IMR-90 (cell line): ENCODE data around the gene CPXM1. TPM values are rescaled to one million over a fixed set of nuclear protein-coding genes. Genes with fewer than 3 reads are reported as not detected.

Experiments
- ATAC-seq: fragments of 200-7000 bp; cut with Tn5 transposase; 2 replicates; pipeline ENCODE4 v1.9.1; 2020; ENCODE audit warnings: low read depth, mild to moderate bottlenecking, moderate library complexity
- BruUV-seq: library from RNA; stranded (reverse); fragments of 400-500 nt; replicated peaks from 2 replicates; lab custom pipeline; 2021; lab: Mats Ljungman, UMichigan
- CTCF ChIA-PET: fragments of 300-600 bp; formaldehyde crosslinking; extraction: SDS; loops from one replicate; lab custom pipeline; 2021; ENCODE audit warnings: antibody characterized with exemption; lab: Yijun Ruan, JAX
- POLR2A ChIA-PET: fragments of 300-600 bp; sonication (Branson Sonifier 250); formaldehyde crosslinking; loops from one replicate; lab custom pipeline; 2022; ENCODE audit warnings: antibody characterized with exemption; ENCODE audit not compliant: unreplicated experiment; lab: Charles Lee
- DNase-seq: peaks from one replicate; pipeline ENCODE4 v3.0.0; 2013
- H2AFZ ChIP-seq: replicated peaks from 2 replicates; pipeline ENCODE3; 2013; ENCODE audit warnings: low read length, mild to moderate bottlenecking; ENCODE audit not compliant: poor library complexity
- H2AK5ac ChIP-seq: 2 replicates; pipeline ENCODE4 v1.6.1; 2013; ENCODE audit warnings: low read depth, low read length, inconsistent platforms
- H2AK9ac ChIP-seq: replicated peaks from 2 replicates; pipeline ENCODE3; 2013; ENCODE audit warnings: mild to moderate bottlenecking, low read depth, low read length, moderate library complexity; ENCODE audit not compliant: poor library complexity
- H2BK120ac ChIP-seq: 2 replicates; pipeline ENCODE4 v1.6.1; 2013; ENCODE audit warnings: low read depth, low read length, inconsistent platforms
- H2BK15ac ChIP-seq: 3 replicates; pipeline ENCODE4 v1.6.1; 2013; ENCODE audit warnings: low read depth, low read length, inconsistent platforms
- H2BK20ac ChIP-seq: 2 replicates; pipeline ENCODE4 v1.6.1; 2013; ENCODE audit warnings: low read depth, mild to moderate bottlenecking, inconsistent platforms, low read length, moderate library complexity
- H2BK5ac ChIP-seq: 2 replicates; pipeline ENCODE4 v1.6.1; 2013; ENCODE audit warnings: mild to moderate bottlenecking, low read depth, low read length, inconsistent platforms; ENCODE audit not compliant: poor library complexity, severe bottlenecking
- H3K14ac ChIP-seq: replicated peaks from 2 replicates; pipeline ENCODE4 v1.6.1; 2013; ENCODE audit warnings: low read depth, low read length, inconsistent platforms
- H3K18ac ChIP-seq: 2 replicates; pipeline ENCODE4 v1.6.1; 2013; ENCODE audit warnings: low read depth, low read length, control low read depth
- H3K23ac ChIP-seq: 2 replicates; pipeline ENCODE4 v1.6.1; 2013; ENCODE audit warnings: low read depth, low read length, inconsistent platforms
- H3K27ac ChIP-seq: 2 replicates; pipeline ENCODE4 v1.5.1; 2013; ENCODE audit warnings: mild to moderate bottlenecking, control low read depth, low read length; ENCODE audit not compliant: insufficient read depth
- H3K27me3 ChIP-seq: 2 replicates; pipeline ENCODE4 v1.6.1; 2013; ENCODE audit warnings: low read length; ENCODE audit not compliant: control insufficient read depth, insufficient read depth
- H3K36me3 ChIP-seq: 2 replicates; pipeline ENCODE4 v1.6.1; 2013; ENCODE audit warnings: low read length, mixed read lengths; ENCODE audit not compliant: control insufficient read depth, insufficient read depth
- H3K4ac ChIP-seq: 2 replicates; pipeline ENCODE4 v1.6.1; 2013; ENCODE audit warnings: low read depth, low read length, inconsistent platforms
- H3K4me1 ChIP-seq: 2 replicates; pipeline ENCODE4 v1.6.1; 2013; ENCODE audit warnings: low read length, mixed read lengths; ENCODE audit not compliant: control insufficient read depth, insufficient read depth
- H3K4me2 ChIP-seq: 2 replicates; pipeline ENCODE4 v1.6.1; 2013; ENCODE audit warnings: low read depth, mild to moderate bottlenecking, control low read depth, low read length, moderate library complexity
- H3K4me3 ChIP-seq: 2 replicates; pipeline ENCODE4 v1.5.1; 2013; ENCODE audit warnings: low read depth, mild to moderate bottlenecking, control low read depth, low read length, moderate library complexity; ENCODE audit not compliant: insufficient read depth
- H3K56ac ChIP-seq: 2 replicates; pipeline ENCODE4 v1.6.1; 2013; ENCODE audit warnings: low read length, inconsistent platforms; ENCODE audit not compliant: insufficient read depth; ENCODE audit errors: extremely low read depth
- H3K79me1 ChIP-seq, 2 experiments: 2 replicates each; pipeline ENCODE4 v1.6.1; 2013; ENCODE audit warnings: low read length in 2 of 2, inconsistent platforms in 1 of 2, low read depth in 1 of 2
- H3K9ac ChIP-seq: 2 replicates; pipeline ENCODE4 v1.6.1; 2013; ENCODE audit warnings: low read depth, low read length, control low read depth
- H3K9me1 ChIP-seq: 2 replicates; pipeline ENCODE4 v1.6.1; 2013; ENCODE audit warnings: low read length, inconsistent platforms; ENCODE audit not compliant: insufficient read depth
- H3K9me3 ChIP-seq: 2 replicates; pipeline ENCODE4 v1.6.1; 2013; ENCODE audit warnings: low read length; ENCODE audit not compliant: control insufficient read depth, insufficient read depth
- H4K20me1 ChIP-seq: 2 replicates; pipeline ENCODE4 v1.6.1; 2013; ENCODE audit warnings: low read length, inconsistent platforms; ENCODE audit not compliant: insufficient read depth
- H4K5ac ChIP-seq: 2 replicates; pipeline ENCODE4 v1.6.1; 2013; ENCODE audit warnings: mild to moderate bottlenecking, low read depth, low read length, control low read depth
- H4K8ac ChIP-seq, 2 experiments: 2 replicates each; pipeline ENCODE4 v1.6.1; 2013; ENCODE audit warnings: low read depth in 2 of 2, low read length in 2 of 2, control low read depth in 1 of 2, inconsistent platforms in 1 of 2
- H4K91ac ChIP-seq: 2 replicates; pipeline ENCODE4 v1.6.1; 2013; ENCODE audit warnings: low read depth, low read length, inconsistent platforms; ENCODE audit not compliant: insufficient read depth
- BHLHE40 ChIP-seq: fragments of 150-350 bp; IDR thresholded peaks from 2 replicates; pipeline ENCODE4 v1.6.1; 2016; ENCODE audit warnings: mild to moderate bottlenecking, low read depth, low read length
- CEBPB ChIP-seq: IDR thresholded peaks from 2 replicates; pipeline ENCODE4 v1.6.1; 2012; ENCODE audit warnings: low read depth, low read length, improper control_type of control experiment
- CHD1 ChIP-seq: IDR thresholded peaks from 2 replicates; pipeline ENCODE4 v1.6.1; 2012; ENCODE audit warnings: low read depth, low read length, improper control_type of control experiment
- FOS ChIP-seq: fragments of 150-350 bp; IDR thresholded peaks from 2 replicates; pipeline ENCODE4 v1.6.1; 2016; ENCODE audit warnings: low read depth, low read length
- MAFK ChIP-seq: IDR thresholded peaks from 2 replicates; pipeline ENCODE4 v1.6.1; 2012; ENCODE audit warnings: low read depth, low read length, improper control_type of control experiment
- MAZ ChIP-seq: IDR thresholded peaks from 2 replicates; pipeline ENCODE4 v1.6.1; 2012; ENCODE audit warnings: low read depth, mild to moderate bottlenecking, low read length, improper control_type of control experiment, moderate library complexity, borderline replicate concordance
- NFE2L2 ChIP-seq: fragments of 150-350 bp; IDR thresholded peaks from 2 replicates; pipeline ENCODE4 v1.6.1; 2016; ENCODE audit warnings: low read depth, mild to moderate bottlenecking, low read length
- POLR2A ChIP-seq: IDR thresholded peaks from 2 replicates; pipeline ENCODE4 v1.6.1; 2012; ENCODE audit warnings: mild to moderate bottlenecking, low read depth, low read length
- RAD21 ChIP-seq: IDR thresholded peaks from 2 replicates; pipeline ENCODE4 v1.6.1; 2012; ENCODE audit warnings: low read length, improper control_type of control experiment
- RCOR1 ChIP-seq: IDR thresholded peaks from 2 replicates; pipeline ENCODE4 v1.6.1; 2012; ENCODE audit warnings: mild to moderate bottlenecking, low read length, improper control_type of control experiment; ENCODE audit not compliant: insufficient replicate concordance
- RFX5 ChIP-seq: IDR thresholded peaks from 2 replicates; pipeline ENCODE4 v1.8.0; 2012; ENCODE audit warnings: low read depth, mild to moderate bottlenecking, low read length, moderate library complexity
- SMC3 ChIP-seq: fragments of 150-350 bp; IDR thresholded peaks from 2 replicates; pipeline ENCODE4 v1.6.1; 2016; ENCODE audit warnings: low read depth, mild to moderate bottlenecking, antibody characterized with exemption, low read length, moderate library complexity
- WGBS, 2 experiments: methylation state at CpG; one replicate each; pipeline versions ENCODE4 v1.1.5 to v1.1.7; 2013; ENCODE audit warnings: missing lambda C conversion rate in 2 of 2; ENCODE audit not compliant: insufficient read length in 1 of 2; ENCODE audit errors: extremely low coverage in 2 of 2; 5-methylcytosine and 5-hydroxymethylcytosine counted together
- dilution Hi-C: fragments of 300-500 bp; cut with HindIII; formaldehyde crosslinking; loops from one replicate; pipeline ENCODE4 v1.14.3; 2018; ENCODE audit warnings: low sequenced_read_pairs; ENCODE audit not compliant: unreplicated experiment
- in situ Hi-C: fragments of 300-500 bp; cut with MboI; formaldehyde crosslinking; loops from 3 replicates; pipeline ENCODE4 v1.14.3; 2019; ENCODE audit warnings: low sequenced_read_pairs, inconsistent platforms, mixed read lengths
- intact Hi-C: fragments of 100-400 bp; cut with micrococcal nuclease; formaldehyde crosslinking; loops from 2 replicates; pipeline ENCODE4 v1.10.0; 2022
- polyA plus RNA-seq, 3 experiments: library from polyadenylated mRNA; depleted of rRNA; stranded (reverse); fragments of >200 nt; gene quantifications; 2 replicates each; pipeline ENCODE4 v1.2.3, GENCODE V29; 2012; ENCODE audit warnings: low replicate concordance in 1 of 3
- total RNA-seq: library from RNA; depleted of rRNA; stranded (reverse); fragments of >200 nt; gene quantifications from 2 replicates; pipeline ENCODE4 v1.2.3, GENCODE V29; 2012
- TF ChIP-seq, protein P1 (sequence below): conservative IDR thresholded peaks from 2 replicates; pipeline ENCODE4 v1.5.1; 2012; ENCODE audit warnings: mild to moderate bottlenecking, low read depth, low read length, improper control_type of control experiment
- TF ChIP-seq, protein P2 (sequence below): fragments of 150-350 bp; IDR thresholded peaks from 2 replicates; pipeline ENCODE4 v1.6.1; 2016; ENCODE audit warnings: low read depth, mild to moderate bottlenecking, low read length, moderate library complexity, borderline replicate concordance

The CPXM1 gene
- total and polyA plus RNA-seq, 2 of the 4 experiments (the other 2 are of a cell fraction): 1.1 to 4.6 TPM

DNA sequence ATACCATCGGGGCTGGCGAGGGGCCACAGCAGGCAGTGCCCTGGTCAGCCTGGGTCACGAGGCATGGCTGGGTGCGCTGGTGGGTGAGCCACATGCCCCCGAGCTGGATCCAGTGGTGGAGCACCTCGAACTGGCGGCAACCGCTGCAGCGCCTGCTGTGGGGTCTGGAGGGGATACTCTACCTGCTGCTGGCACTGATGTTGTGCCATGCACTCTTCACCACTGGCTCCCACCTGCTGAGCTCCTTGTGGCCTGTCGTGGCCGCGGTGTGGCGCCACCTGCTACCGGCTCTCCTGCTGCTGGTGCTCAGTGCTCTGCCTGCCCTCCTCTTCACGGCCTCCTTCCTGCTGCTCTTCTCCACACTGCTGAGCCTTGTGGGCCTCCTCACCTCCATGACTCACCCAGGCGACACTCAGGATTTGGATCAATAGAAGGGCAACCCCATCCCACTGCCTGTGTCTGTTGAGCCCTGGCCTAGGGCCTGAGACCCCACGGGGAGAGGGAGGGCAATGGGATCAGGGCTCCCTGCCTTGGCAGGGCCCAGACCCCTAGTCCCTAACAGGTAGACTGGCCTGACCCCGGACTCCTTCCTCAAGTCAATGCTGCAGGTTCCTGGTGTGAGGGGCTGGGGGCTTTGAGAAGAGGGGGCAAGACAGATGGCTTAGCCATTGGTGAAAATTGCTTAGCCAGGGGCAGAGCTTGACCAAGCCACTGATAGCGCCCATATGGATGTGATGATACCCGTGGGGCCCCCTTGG lies 16.3 kb upstream of the CPXM1 start (continued):
- no peak for TF ChIP-seq MAZ

DNA sequence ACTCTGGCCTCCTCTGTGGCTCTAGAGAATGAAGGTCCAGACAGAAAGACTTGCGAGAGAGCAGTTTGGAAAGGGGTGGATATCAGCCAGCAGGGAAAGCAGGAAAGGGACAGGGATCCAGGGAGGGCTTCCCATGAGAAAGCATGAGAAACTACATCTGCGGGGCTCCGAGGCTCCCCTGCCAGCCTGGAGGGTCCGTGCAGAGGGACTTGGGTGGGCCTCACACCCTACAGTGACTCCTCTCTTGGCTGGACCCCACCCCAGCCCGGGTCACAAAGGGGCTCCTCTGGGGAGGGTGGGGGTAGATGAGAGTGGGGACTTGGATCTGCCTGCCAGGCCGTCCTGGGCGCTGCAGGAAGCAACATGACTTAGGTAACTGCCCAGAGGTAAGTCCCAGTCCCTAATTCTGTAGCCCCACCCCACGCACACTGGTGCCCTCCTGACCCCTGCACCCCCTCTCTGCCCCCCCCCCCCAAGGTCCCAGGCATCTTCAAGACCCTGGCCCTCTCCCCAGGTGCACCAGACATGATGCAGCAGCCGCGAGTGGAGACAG lies 15.7 kb upstream of the CPXM1 start, which contains the start of gene TMEM239:
Gene TMEM239, plus strand, starts transcription at position 335 of the 553 bp plus-strand sequence. Its CDS starts 191 bp downstream, at position 526.
- no CpG with 5 or more reads among the region's 10 CpGs for WGBS, 2 experiments
- Histone ChIP-seq H3K4me2 (no peak within 1 kb of the TSS), H4K8ac (peak within 1 kb of the TSS; percentile 36 to 76), H4K20me1 (no peaks in the 10 kb centered on the region), H3K56ac (no peak within 1 kb of the TSS), H2BK20ac (peak within 1 kb of the TSS; percentile 91), H3K4me3 (no peak within 1 kb of the TSS), H4K5ac (peak within 1 kb of the TSS; percentile 47; the same call in 1 of the 2 replicates), H3K27me3 (no peaks in the 10 kb centered on the region), H3K36me3 (no peaks in the 10 kb centered on the region), H2BK15ac (peak within 1 kb of the TSS; percentile 77), H3K23ac (no peak within 1 kb of the TSS), H3K27ac (peak within 1 kb of the TSS; percentile 56; the same call in 1 of the 2 replicates), H3K79me1 (0 out of 4 replicates have a peak, but pooled peaks cover 0 to 5% of the 10 kb centered on the region in 2 experiments), H3K9me1 (peaks cover 28% of the 10 kb centered on the region), H4K91ac (peak within 1 kb of the TSS; percentile 69), H3K14ac (peak within 1 kb of the TSS; percentile 29), H2BK5ac (peak within 1 kb of the TSS; percentile 62), H2BK120ac (peak within 1 kb of the TSS; percentile 92), H2AFZ (peak within 1 kb of the TSS; percentile 86), H3K18ac (peak within 1 kb of the TSS; percentile 56), H2AK9ac (peak within 1 kb of the TSS; percentile 65), H3K9ac (no peak within 1 kb of the TSS), H3K4me1 (peaks cover 35% of the 10 kb centered on the region), H3K4ac (peak within 1 kb of the TSS; percentile 85), H3K9me3 (peaks cover 2% of the 10 kb centered on the region; the same call in 1 of the 2 replicates), H2AK5ac (peak within 1 kb of the TSS; percentile 98)
- ChIA-PET POLR2A (no interaction called here), CTCF (no interaction called here)
- DNase-seq: no peak
- BruUV-seq: no TSS peak
- ATAC-seq: no peak
- in situ Hi-C loops (loop anchor here (25.0 kb wide), 1 partner anchor 704 kb away; the partner anchor contains the start of gene STK35), dilution Hi-C loops (no loop called here), intact Hi-C loops (no loop called here)
- TF ChIP-seq NFE2L2 (no peak), BHLHE40 (no peak), SMC3 (no peak), RCOR1 (no peak), RFX5 (no peak), MAFK (no peak), FOS (no peak), RAD21 (no peak), POLR2A (no peak), CEBPB (no peak), CHD1 (no peak)
- TF ChIP-seq, protein P1, sequence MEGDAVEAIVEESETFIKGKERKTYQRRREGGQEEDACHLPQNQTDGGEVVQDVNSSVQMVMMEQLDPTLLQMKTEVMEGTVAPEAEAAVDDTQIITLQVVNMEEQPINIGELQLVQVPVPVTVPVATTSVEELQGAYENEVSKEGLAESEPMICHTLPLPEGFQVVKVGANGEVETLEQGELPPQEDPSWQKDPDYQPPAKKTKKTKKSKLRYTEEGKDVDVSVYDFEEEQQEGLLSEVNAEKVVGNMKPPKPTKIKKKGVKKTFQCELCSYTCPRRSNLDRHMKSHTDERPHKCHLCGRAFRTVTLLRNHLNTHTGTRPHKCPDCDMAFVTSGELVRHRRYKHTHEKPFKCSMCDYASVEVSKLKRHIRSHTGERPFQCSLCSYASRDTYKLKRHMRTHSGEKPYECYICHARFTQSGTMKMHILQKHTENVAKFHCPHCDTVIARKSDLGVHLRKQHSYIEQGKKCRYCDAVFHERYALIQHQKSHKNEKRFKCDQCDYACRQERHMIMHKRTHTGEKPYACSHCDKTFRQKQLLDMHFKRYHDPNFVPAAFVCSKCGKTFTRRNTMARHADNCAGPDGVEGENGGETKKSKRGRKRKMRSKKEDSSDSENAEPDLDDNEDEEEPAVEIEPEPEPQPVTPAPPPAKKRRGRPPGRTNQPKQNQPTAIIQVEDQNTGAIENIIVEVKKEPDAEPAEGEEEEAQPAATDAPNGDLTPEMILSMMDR: no peak
- TF ChIP-seq, protein P2, sequence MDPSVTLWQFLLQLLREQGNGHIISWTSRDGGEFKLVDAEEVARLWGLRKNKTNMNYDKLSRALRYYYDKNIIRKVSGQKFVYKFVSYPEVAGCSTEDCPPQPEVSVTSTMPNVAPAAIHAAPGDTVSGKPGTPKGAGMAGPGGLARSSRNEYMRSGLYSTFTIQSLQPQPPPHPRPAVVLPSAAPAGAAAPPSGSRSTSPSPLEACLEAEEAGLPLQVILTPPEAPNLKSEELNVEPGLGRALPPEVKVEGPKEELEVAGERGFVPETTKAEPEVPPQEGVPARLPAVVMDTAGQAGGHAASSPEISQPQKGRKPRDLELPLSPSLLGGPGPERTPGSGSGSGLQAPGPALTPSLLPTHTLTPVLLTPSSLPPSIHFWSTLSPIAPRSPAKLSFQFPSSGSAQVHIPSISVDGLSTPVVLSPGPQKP: no peak
